HS-5 (cell line): ENCODE results near the gene PACSIN2.

Experiments
- DNase-seq: peaks from one replicate; pipeline ENCODE4 v3.0.0-alpha.2; 2012; ENCODE audit warnings: low read depth

PACSIN2 gene

GRCh38 chr22:42857845-42858481 lies 157.0 kb downstream of the PACSIN2 start:
- DNase-seq: no peak

GRCh38 chr22:42856865-42857704 lies 157.9 kb downstream of the PACSIN2 start, which contains the start of gene ARFGAP3:
TSS of gene ARFGAP3 (minus strand) at chr22:42857273. CDS start at chr22:42857182, 91 bp downstream.
- peak; percentile 70 for DNase-seq

GRCh38 chr22:42856179-42856864 lies 158.6 kb downstream of the PACSIN2 start:
- DNase-seq: no peak

GRCh38 chr22:42855721-42856120 lies 159.2 kb downstream of the PACSIN2 start:
- no peak for DNase-seq

GRCh38 chr22:42855211-42855610 lies 159.7 kb downstream of the PACSIN2 start:
- DNase-seq: no peak

- no peak for DNase-seq
These were observed 165.9 kb downstream of the PACSIN2 start for GRCh38 chr22:42848941-42849550.

GRCh38 chr22:42847110-42847509 lies 167.8 kb downstream of the PACSIN2 start:
- no peak for DNase-seq

GRCh38 chr22:42844756-42845155 lies 170.2 kb downstream of the PACSIN2 start:
- no peak for DNase-seq

GRCh38 chr22:42842658-42843370 lies 172.1 kb downstream of the PACSIN2 start:
- DNase-seq: no peak

GRCh38 chr22:42841444-42841843 lies 173.5 kb downstream of the PACSIN2 start:
- DNase-seq: peak; percentile 19

- no peak for DNase-seq
These were observed 177.4 kb downstream of the PACSIN2 start for GRCh38 chr22:42837556-42837955.

- DNase-seq: no peak
These were observed 178.9 kb downstream of the PACSIN2 start for GRCh38 chr22:42836026-42836425.

GRCh38 chr22:42834177-42834949 lies 180.6 kb downstream of the PACSIN2 start:
- no peak for DNase-seq

GRCh38 chr22:42833104-42833503 lies 181.8 kb downstream of the PACSIN2 start:
- DNase-seq: no peak

- no peak for DNase-seq
These were observed 183.2 kb downstream of the PACSIN2 start for GRCh38 chr22:42831712-42832111.

GRCh38 chr22:42830161-42830560 lies 184.8 kb downstream of the PACSIN2 start:
- no peak for DNase-seq

GRCh38 chr22:42829302-42829701 lies 185.6 kb downstream of the PACSIN2 start:
- no peak for DNase-seq

- DNase-seq: no peak
These were observed 189.2 kb downstream of the PACSIN2 start for GRCh38 chr22:42825796-42826195.

- DNase-seq: no peak
These were observed 193.6 kb downstream of the PACSIN2 start for GRCh38 chr22:42821386-42821785.

- peak; percentile 61 for DNase-seq
These were observed 194.7 kb downstream of the PACSIN2 start for GRCh38 chr22:42820045-42820763.
